Right kidney (tissue), 1 donor: ENCODE measurements around the gene KANK2.
"Not testable (repeated sequence)": the region's sequence is repeated elsewhere in the genome, so short reads cannot be mapped to it uniquely, and the experiment has no call there.

Source experiments
- DNase-seq: peaks from one replicate; pipeline ENCODE4 v3.0.0-alpha.2; 2016

The KANK2 gene

DNA sequence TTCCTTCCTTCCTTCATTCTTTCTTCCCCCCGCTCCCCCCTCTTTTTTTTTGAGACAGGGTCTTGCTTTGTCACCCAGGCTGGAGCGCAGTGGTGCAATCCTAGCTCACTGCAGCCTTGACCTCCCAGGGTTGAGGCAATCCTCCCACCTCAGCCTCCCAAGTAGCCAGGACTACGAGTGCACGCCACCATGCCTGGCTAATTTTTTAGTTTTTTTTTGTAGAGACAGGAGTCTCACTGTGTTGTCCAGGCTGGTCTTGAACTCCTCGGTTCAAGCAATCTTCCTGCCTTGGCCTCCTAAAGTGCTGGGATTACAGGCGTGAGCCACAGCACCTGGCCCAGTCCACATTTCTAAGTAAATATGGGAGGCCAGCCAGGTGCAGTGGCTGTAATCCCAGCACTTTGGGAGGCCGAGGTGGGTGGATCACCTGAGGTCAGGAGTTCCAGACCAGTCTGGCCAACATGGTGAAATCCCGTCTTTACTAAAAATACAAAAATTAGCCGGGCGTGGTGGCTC, 57.3 kb downstream of the KANK2 start:
- not testable (repeated sequence) for DNase-seq

DNA sequence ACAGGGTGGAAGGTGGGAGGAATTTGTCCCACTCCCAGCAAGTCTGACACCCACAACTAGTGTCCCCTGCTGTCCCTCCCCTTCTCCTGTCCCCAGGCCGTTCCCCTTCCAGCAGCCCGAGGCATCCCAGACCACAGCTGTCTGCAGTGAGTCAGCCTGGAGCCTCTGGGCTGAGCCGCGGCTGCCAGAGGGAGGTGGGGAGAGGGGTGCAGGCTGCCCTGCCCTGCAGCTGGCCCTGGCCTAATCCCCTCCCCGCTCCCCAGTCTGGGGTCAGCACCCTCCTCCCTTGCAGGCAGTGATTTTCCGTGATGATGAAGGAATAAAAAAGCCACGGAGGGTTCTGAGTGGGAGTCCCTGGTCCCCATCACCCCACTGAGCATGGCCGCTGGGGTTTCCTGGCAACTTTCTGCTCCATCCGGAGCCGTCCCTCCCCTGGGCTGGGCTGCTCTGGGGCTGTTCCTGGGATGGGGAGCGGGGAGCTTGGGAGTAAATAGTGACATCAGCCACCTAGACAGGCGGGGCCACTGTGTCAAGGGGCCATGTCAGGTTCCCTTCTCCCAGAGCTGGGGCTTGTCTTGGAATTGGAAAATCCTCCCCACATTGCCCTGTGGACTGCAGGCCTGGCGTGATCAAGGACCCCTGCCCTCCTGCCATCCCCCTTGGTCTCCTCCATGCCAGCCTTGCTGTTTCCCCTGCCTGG, 58.6 kb downstream of the KANK2 start:
- DNase-seq = peak; percentile 69

DNA sequence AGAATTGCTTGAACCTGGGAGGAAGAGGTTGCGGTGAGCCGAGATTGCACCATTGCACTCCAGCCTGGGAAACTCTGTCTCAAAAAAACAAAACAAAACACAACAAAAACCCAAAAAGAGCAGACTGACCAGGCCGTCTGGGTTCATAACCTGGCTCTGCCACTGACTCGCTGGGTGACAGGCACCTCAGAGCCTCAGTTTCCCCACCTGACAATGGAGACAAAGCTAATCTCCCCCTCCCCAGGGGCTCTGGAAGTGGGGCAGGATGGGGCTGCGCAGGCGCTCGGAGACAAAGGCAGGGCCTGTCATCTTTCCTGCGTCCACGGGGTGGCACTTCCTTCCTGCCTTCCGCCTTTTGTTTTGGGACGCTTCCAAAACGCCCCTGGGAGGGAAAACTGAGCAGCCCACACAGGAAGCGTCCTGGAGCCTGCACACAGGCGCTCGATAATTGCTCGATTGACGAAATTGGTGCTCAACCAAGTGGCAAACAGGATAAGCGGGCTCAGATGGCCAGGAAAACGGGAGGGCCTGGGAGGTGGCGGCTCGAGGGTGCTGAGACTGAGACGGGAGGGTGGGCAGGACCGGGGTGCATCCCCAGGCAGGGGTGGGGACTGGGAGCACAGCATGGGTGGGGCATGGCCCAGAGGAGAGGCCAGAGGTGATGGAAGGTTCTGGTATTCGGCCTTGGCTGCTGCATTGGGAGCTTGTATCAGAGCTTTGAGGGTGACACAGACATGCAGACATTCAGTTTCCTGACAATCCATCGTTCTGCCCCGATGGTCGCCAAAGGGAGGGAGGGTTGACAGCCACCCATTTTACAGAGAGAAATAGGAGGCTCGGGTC, 59.6 kb downstream of the KANK2 start:
- peak; percentile 83 for DNase-seq

DNA sequence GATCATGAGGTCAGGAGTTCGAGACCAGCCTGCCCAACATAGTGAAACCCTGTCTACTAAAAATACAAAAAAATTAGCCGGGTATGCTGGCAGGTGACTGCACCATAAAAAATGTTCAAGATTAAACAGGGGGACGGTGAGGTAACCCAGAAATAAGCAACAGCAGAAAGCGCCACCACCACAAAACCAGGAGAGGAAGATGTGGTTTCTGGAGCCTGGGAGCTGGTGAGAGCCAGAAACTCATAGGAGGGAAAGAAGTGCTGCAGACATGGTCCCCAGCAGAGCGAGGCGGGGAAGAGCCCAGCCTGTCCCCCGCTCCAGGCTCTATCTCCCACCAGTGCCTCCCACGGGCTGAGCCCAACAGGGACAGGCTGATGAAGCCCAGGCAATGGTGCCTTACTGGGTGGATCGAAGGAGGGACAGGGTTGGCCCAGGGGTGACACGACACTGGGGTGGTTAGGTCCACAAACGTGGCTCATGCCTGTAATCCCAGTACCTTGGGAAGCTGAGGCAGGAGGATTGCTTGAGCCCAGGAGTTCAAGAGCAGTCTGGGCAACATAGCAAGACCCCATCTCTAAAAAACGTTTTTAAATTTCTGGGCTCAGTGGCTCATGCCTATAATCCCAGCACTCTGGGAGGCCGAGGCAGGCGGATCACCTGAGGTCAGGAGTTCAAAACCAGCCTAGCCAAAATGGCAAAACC, 60.8 kb downstream of the KANK2 start:
- no peak for DNase-seq

DNA sequence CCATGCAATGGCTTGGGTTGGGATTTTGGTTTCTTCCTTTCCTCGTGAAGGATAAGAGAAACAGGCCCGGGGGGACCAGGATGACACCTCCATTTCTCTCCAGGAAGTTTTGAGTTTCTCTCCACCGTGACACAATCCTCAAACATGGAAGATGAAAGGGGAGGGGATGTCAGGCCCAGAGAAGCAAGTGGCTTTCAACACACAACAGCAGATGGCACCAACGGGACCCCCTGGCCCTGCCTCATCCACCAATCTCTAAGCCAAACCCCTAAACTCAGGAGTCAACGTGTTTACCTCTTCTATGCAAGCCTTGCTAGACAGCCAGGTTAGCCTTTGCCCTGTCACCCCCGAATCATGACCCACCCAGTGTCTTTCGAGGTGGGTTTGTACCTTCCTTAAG, 65.9 kb downstream of the KANK2 start:
- DNase-seq = no peak

DNA sequence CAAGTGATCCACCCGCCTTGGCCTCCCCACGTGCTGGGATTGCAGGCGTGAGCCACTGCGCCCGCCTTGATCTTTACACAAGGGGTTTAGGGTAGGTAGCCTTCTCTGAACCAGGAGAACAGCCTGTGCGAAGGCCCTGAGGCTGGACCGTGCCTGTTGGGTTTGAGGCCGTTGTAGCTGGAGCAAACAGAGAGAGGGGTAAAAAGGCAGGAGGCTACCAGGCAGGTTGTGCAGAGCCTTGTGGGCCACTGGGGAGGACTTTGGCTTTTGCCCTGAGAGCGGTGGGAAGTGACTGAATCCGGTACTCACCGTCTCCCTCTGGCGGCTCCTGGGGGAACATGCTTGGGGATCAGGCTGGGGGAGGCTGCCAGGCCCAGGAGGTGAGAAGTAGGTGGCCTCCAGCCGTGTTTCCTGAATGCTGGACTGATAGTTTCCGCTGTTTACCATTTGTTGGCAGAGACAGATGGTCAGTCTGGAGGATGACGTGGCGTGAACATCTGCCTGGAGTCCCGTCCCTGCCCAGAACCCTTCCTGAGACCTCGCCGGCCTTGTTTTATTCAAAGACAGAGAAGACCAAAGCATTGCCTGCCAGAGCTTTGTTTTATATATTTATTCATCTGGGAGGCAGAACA, 66.4 kb downstream of the KANK2 start:
- peak; percentile 66 for DNase-seq

DNA sequence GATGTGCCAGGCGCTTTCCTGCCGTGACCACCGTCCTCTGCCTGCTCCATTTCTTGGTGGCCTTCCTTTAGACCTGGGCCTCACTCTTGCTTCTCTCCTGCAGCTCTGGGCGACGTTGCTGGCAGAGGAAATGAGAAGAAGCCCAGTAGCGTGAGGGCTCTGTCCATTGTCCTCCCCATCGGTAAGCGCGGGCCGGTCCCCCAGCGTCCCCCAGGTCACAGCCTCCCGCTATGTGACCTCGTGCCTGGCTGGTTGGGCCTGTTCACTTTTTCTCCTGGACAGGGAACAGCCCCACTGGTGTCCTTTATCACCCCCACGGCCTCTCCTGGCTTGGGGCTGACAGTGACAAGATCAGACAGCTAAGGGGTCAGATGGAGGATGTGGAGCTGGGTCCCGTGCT, 69.4 kb downstream of the KANK2 start:
- no peak for DNase-seq

DNA sequence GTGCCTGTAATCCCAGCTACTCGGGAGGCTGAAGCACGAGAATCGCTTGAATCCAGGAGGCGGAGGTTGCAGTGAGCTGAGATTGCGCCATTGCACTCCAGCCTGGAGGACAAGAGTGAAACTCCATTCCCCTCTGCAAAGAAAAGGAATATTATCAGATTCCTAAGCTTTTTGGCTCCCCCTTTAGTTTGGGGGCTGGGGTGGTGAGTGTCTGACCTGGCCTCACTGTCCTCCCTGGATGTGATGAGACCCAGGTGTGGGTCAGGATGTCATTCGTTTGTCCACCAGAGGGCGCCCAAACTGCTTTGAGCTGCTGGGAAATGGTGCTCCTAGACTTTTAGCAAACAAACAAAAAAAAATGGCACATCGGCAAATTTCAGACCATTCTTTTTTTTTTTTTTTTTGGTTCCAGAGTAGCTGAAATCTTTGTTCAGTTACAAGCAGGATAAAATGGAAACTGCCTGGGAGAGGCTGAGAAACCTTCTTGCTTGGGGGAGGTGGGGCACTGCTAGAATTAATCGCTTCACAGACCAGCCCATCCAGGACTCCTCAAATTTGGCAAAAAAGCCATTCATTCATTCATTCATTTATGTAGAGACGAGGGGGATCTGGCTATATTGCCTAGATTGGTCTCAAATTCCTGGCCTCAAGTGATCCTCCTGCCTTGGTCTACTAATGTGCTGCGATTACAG, 71.2 kb downstream of the KANK2 start:
- DNase-seq = peak; percentile 63

DNA sequence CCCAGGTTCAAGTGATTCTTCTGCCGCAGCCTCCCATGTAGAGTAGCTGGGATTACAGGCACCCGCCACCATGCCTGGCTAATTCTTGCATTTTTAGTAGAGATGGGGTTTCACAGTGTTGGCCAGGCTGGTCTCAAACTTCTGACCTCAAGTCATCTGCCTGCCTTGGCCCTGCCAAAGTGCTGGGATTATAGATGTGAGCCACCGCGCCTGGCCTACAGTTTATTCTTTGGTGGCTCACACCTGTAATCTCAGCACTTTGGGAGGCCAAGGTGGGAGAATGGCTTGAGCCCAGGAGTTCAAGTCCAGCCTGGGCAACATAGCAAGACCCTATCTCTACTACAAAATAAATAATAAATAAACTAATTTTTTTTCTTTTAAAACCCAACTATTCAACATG, 73.2 kb downstream of the KANK2 start:
- not testable (repeated sequence) for DNase-seq

DNA sequence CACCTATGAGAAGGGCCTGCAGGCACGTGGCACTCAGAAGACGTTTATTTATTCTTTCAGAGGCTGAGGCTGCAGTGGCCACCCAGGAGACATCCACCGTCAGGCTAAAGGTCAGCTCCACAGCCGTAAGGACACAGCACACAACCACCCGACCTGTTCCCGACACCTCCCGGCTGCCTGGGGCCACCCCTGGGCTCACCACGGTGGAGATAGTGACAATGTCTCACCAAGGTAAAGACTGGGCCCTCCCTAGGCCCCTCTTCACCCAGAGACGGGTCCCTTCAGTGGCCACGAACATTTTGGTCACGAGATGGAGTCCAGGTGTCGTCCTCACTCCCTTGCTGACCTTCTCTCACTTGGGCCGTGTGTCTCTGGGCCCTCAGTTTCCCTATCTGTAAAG, 74.2 kb downstream of the KANK2 start:
- DNase-seq = no peak

DNA sequence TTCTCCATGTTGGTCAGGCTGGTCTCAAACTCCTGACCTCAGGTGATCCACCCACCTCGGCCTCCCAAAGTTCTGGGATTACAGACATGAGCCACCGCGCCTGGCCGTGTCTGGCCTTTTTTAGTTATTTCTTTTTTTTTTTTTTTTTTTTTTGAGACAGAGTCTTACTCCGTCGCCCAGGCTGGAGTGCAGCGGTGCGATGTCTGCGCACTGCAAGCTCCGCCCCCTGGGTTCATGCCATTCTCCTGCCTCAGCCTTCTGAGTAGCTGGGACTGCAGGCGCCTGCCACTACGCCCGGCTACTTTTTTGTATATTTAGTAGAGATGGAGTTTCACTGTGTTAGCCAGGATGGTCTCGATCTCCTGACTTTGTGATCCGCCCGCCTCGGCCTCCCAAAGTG, 75.4 kb downstream of the KANK2 start:
- not testable (repeated sequence) for DNase-seq

DNA sequence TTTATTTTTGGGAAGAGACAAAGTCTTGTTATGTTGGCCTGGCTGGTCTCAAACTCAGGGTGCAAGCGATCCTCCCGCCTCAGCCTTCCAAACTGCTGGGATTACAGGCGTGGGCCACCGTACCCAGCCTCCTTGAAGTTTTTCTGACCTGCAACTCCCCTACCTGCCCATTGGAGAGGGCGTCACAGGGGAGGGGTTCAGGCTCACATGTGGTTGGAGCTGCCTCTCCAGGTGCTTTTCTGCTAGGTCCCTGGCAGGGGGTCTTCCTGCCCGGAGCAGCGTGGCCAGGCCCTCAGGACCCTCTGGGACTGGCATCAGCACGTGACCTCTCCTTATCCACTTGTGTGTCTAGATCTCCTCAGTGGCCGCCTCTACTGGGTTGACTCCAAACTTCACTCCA, 80.8 kb downstream of the KANK2 start:
- no peak for DNase-seq

DNA sequence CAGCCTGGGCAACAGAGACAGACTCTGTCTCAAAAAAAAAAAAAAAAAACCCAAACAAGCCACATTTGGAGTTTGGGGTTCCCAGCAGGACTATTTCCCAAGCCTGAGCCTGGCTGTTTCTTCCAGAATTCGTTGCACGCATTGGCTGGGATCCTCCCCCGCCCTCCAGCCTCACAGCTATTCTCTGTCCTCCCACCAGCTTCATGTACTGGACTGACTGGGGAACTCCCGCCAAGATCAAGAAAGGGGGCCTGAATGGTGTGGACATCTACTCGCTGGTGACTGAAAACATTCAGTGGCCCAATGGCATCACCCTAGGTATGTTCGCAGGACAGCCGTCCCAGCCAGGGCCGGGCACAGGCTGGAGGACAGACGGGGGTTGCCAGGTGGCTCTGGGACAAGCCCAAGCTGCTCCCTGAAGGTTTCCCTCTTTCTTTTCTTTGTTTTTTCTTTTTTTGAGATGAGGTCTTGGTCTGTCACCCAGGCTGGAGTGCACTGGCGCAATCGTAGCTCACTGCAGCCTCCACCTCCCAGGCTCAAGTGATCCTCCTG, 81.4 kb downstream of the KANK2 start:
- DNase-seq = no peak

DNA sequence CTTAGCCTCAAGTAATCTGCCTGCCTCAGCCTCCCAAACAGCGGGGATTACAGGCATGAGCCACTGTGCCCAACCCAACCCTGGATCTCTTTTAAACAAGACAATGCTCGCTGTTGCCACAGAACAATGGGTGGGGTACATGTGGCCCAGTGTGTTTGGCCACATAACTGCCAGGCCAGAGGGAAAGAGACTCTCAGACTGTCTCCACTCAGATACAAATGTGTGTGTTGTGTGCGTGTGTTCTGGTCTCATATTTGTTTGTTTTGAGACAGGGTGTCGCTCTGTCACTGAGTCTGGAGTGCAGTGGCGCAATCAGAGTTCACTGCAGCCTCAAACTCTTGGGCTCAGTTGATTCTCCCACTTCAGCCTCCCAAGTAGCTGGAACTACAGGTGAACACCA, 82.3 kb downstream of the KANK2 start:
- no peak for DNase-seq
